A549 (cell line): ENCODE results near the gene CD27. TPM values are rescaled to one million over a fixed set of nuclear protein-coding genes. Genes with fewer than 3 reads are reported as not detected.
A peak's percentile ranks its signal among the peaks of the same experiment; 100 is the strongest.

ENCODE experiments used
- ATAC-seq, 2 experiments: fragments of 200-7000 bp in 1 of 2; fragments of >200 bp in 1 of 2; cut with Nextera tagmentation in 1 of 2; cut with Tn5 transposase in 1 of 2; 3 replicates each; pipeline versions ENCODE4 v1.8.0 to v1.9.1; 2018 to 2020; ENCODE audit warnings: mild to moderate bottlenecking in 1 of 2, moderate library complexity in 1 of 2
- CTCF ChIA-PET: fragments of 300-600 bp; sonication (Branson Sonifier 250); formaldehyde crosslinking; extraction: SDS; loops from one replicate; lab custom pipeline; 2021; ENCODE audit warnings: antibody characterized with exemption, inconsistent platforms; lab: Yijun Ruan, JAX
- POLR2A ChIA-PET: fragments of 350-600 bp; formaldehyde crosslinking; extraction: SDS; loops from one replicate; lab custom pipeline; 2021; ENCODE audit warnings: antibody characterized with exemption, inconsistent platforms; lab: Yijun Ruan, JAX
- DNase-seq, 2 experiments: peaks; one replicate each; pipeline versions ENCODE4 v3.0.0 to v3.0.0-alpha.2; 2011 to 2016; ENCODE audit warnings: low read depth in 1 of 2, low spot score in 1 of 2
- FAIRE-seq: peaks from 2 replicates; lab custom pipeline; 2011; peaks lifted over from hg19 to GRCh38; lab: Jason Lieb, UNC
- H3K27ac ChIP-seq, 2 experiments: fragments of >200 bp; sonication (Bioruptor Twin); formaldehyde crosslinking; 3 replicates each; pipeline ENCODE4 v1.5.1; 2016 to 2017
- H3K4me1 ChIP-seq: fragments of >200 bp; sonication (Bioruptor Twin); formaldehyde crosslinking; 3 replicates; pipeline ENCODE4 v1.6.1; 2016
- H3K4me2 ChIP-seq: fragments of >200 bp; sonication (Bioruptor Twin); formaldehyde crosslinking; 3 replicates; pipeline ENCODE4 v1.6.1; 2016
- H3K4me3 ChIP-seq: fragments of >200 bp; sonication (Bioruptor Twin); formaldehyde crosslinking; 3 replicates; pipeline ENCODE4 v1.5.1; 2016
- H3K9me3 ChIP-seq: fragments of >200 bp; sonication (Bioruptor Twin); formaldehyde crosslinking; 3 replicates; pipeline ENCODE4 v1.6.1; 2016
- BHLHE40 ChIP-seq: IDR thresholded peaks from 2 replicates; pipeline ENCODE4 v1.6.1; 2012; ENCODE audit warnings: low read depth, low read length, inconsistent platforms
- CBX2 ChIP-seq: fragments of 200-600 bp; sonication (generic); IDR thresholded peaks from 2 replicates; pipeline ENCODE4 v1.6.1; 2016; ENCODE audit warnings: low read depth, mild to moderate bottlenecking, borderline replicate concordance
- CHD4 ChIP-seq: fragments of 200-600 bp; sonication (generic); IDR thresholded peaks from 2 replicates; pipeline ENCODE4 v1.6.1; 2016; ENCODE audit warnings: antibody characterized with exemption, mild to moderate bottlenecking, borderline replicate concordance
- ESRRA ChIP-seq: fragments of 150-350 bp; IDR thresholded peaks from 2 replicates; pipeline ENCODE4 v1.6.1; 2014; ENCODE audit warnings: mild to moderate bottlenecking, low read length, borderline replicate concordance
- HDAC2 ChIP-seq: fragments of 200-600 bp; sonication (generic); IDR thresholded peaks from 2 replicates; pipeline ENCODE4 v1.6.1; 2016
- HOXB5 ChIP-seq: fragments of 250-450 bp; sonication (Bioruptor Pico); IDR thresholded peaks from 2 replicates; pipeline ENCODE4 v1.5.0; 2020; ENCODE audit warnings: mild to moderate bottlenecking, moderate library complexity
- MAFK ChIP-seq: fragments of 450-650 bp; IDR thresholded peaks from 2 replicates; pipeline ENCODE4 v1.6.1; 2014; ENCODE audit not compliant: partially characterized antibody
- MAZ ChIP-seq: fragments of 150-350 bp; IDR thresholded peaks from 2 replicates; pipeline ENCODE4 v1.6.1; 2014; ENCODE audit warnings: antibody characterized with exemption, low read depth, low read length, borderline replicate concordance
- NFE2L2 ChIP-seq: fragments of 150-350 bp; conservative IDR thresholded peaks from 2 replicates; pipeline ENCODE4 v1.6.1; 2014; ENCODE audit warnings: low read length
- NR3C1 ChIP-seq: fragments of >200 bp; sonication (Bioruptor Twin); formaldehyde crosslinking; IDR thresholded peaks from 3 replicates; pipeline ENCODE4 v1.6.1; 2017
- POLR2A ChIP-seq: IDR thresholded peaks from 2 replicates; pipeline ENCODE4 v1.6.1; 2012; ENCODE audit warnings: mild to moderate bottlenecking, low read length
- RAD21 ChIP-seq, 2 experiments: fragments of >200 bp in 1 of 2; sonication (Bioruptor Twin) in 1 of 2; formaldehyde crosslinking in 1 of 2; IDR thresholded peaks in 1 of 2; conservative IDR thresholded peaks in 1 of 2; 2 replicates in 1 of 2; 3 replicates in 1 of 2; pipeline ENCODE4 v1.6.1; 2012 to 2018; ENCODE audit warnings: inconsistent platforms in 1 of 2
- RFX5 ChIP-seq: fragments of 450-650 bp; IDR thresholded peaks from 2 replicates; pipeline ENCODE4 v1.7.1; 2014; ENCODE audit warnings: antibody characterized with exemption, mild to moderate bottlenecking, moderate library complexity
- RNF2 ChIP-seq: fragments of 200-600 bp; sonication (generic); IDR thresholded peaks from 2 replicates; pipeline ENCODE4 v1.6.1; 2016; ENCODE audit warnings: low read depth, mild to moderate bottlenecking, antibody characterized with exemption, moderate library complexity, borderline replicate concordance
- TFCP2L1 ChIP-seq: fragments of 250-450 bp; sonication (Bioruptor Pico); IDR thresholded peaks from 2 replicates; pipeline ENCODE4 v1.5.0; 2021; ENCODE audit warnings: mild to moderate bottlenecking
- ZSCAN20 ChIP-seq: fragments of 250-450 bp; sonication (Bioruptor Pico); IDR thresholded peaks from 2 replicates; pipeline ENCODE4 v1.8.0; 2022; ENCODE audit warnings: mild to moderate bottlenecking, moderate library complexity
- WGBS: methylation state at CpG from one replicate; pipeline ENCODE4 v1.1.6; 2017; ENCODE audit errors: missing lambda C conversion rate; 5-methylcytosine and 5-hydroxymethylcytosine counted together
- polyA plus RNA-seq, 4 experiments: library from polyadenylated mRNA; depleted of rRNA in 3 of 4; stranded (reverse); fragments of >200 nt; fragmentation: RNase III in 1 of 4; extraction: RNeasy Plus Mini Kit Qiagen cat#74134 plus additional on column Dnase treatment in 1 of 4; gene quantifications; 2 replicates in 3 of 4; 3 replicates in 1 of 4; pipeline ENCODE4 v1.2.3, GENCODE V29; 2011 to 2017
- TF ChIP-seq, protein P1 (sequence below): IDR thresholded peaks from 2 replicates; pipeline ENCODE4 v1.6.1; 2012; ENCODE audit warnings: low read depth, borderline replicate concordance
- TF ChIP-seq, protein P2 (sequence below): fragments of 450-650 bp; IDR thresholded peaks from 2 replicates; pipeline ENCODE4 v1.6.1; 2014; ENCODE audit warnings: antibody characterized with exemption
- TF ChIP-seq, protein P3 (sequence below): fragments of 150-350 bp; IDR thresholded peaks from 2 replicates; pipeline ENCODE4 v1.6.1; 2014; ENCODE audit warnings: low read depth, mild to moderate bottlenecking, low read length
- TF ChIP-seq, protein P4 (sequence below): IDR thresholded peaks from 2 replicates; pipeline ENCODE4 v1.6.1; 2012
- TF ChIP-seq, protein P5 (sequence below): fragments of >200 bp; sonication (Bioruptor Twin); formaldehyde crosslinking; IDR thresholded peaks from 3 replicates; pipeline ENCODE4 v1.5.1; 2016

Gene CD27
- polyA plus RNA-seq, 2 of the 4 experiments (the other 2 are of a cell fraction) = not detected

DNA sequence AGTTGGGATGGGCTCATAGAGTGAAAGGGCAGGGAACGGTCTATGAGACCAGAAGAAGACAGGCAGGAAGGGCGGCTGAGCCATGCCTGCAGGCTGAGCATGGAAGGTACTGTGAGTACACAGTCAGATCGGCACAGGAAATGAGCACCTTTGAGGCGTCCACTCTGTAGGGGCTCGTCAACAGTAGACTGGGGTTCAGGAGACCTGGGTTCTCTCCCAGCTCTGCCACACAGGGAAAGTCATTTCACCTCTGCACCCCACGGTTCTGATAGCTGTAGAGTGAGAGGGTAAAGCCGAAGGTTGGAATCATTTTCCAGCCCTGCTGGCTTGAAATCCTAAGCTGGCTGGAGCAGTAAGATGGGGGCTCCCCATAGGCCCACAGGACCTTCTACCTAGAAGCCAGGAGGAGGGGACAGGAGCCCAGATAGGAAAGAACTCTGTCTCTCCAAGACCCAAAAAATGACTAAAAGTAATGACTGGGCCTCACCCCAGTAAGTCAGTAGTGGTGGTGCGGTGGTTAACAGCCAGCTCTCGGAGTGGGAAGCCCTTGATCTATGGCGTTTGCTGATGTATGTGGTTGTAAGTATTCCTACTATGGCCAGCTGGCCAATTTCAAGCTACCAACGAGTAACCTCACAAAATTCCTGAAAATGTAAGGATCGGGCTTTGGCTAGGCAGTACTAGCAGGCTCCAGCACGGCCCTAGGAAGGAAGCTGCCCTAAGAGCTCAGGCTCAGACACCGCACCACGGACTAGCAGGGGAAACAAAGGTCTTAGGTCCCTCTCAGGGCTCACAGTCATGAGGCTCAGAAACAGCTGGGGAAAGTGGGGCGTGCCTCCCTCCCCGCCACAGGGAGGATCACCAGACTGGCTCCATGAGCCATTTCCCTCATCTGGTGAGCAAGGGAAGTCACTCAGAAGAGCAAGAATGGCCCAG, 10.3 kb upstream of the CD27 start:
- DNase-seq (no peak), ATAC-seq (no peak), FAIRE-seq (no peak)
- peak overlapping the region; percentile 2 to 52; a peak in 3 of 6 replicates for H3K27ac ChIP-seq
- H3K4me1 ChIP-seq = peaks cover 24% of the 10 kb centered on the region
- ChIA-PET POLR2A (no interaction called here), CTCF (interaction anchor here (0.6 to 7.4 kb wide), 13 partner anchors 10 to 284 kb away, joined by 3 to 56 read pairs (median 3); no protein-coding TSS in a partner anchor)
- 90% methylated on average over 17 of the region's 17 CpGs for WGBS
- H3K4me3 ChIP-seq = no peak overlapping the region
- no peak overlapping the region for H3K4me2 ChIP-seq
- TF ChIP-seq RNF2 = no peak
- H3K9me3 ChIP-seq = no peaks in the 10 kb centered on the region

DNA sequence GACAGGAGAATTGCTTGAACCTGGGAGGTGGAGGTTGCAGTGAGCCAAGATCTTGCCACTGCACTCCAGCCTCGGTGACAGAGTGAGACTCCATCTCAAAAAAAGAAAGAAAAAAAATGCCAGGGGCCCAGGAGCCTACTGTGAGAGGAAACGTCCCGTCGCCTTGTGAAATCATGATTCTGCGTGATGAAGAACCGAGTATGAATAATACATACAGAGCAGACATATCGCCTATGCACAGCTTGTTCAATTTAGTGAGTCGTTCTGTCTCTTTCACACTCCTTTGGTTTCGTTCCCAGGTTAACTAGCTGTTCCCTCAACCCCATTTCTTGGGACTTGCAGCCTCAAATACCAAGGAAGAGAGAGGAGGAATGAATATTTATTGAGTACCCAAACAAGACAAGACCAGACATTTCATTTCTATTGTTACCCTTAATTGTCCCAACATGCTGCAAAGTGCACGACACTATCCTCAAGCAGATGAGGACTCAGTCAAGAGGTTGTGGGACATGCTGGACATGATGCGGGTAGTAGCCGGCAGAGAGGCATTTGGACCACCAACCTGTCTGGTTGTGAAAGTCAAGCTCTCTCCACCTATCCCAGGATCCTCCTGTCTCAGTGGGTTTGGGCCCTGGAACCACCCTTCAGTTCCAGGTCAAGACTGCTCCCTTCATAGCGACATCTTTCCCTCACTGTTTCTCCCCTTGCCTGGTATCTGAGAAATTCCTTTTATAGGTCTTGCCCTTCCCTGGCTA, 8.6 kb upstream of the CD27 start:
- Histone ChIP-seq H3K4me2 (no peak overlapping the region), H3K4me1 (peaks cover 12% of the 10 kb centered on the region), H3K4me3 (no peak overlapping the region), H3K27ac (no peak overlapping the region; a peak in 1 of 6 replicates), H3K9me3 (no peaks in the 10 kb centered on the region)
- ATAC-seq = no peak
- no peak for DNase-seq
- no peak for FAIRE-seq
- POLR2A ChIA-PET = interaction anchor here (1.1 kb wide), 1 partner anchor 34 kb away, joined by 3 read pairs; the partner anchor contains the start of gene VAMP1
- TF ChIP-seq CHD4 (no peak), HOXB5 (CRISPR knock-in tag) (no peak), MAZ (no peak), TFCP2L1 (CRISPR knock-in tag) (no peak), BHLHE40 (no peak)
- TF ChIP-seq, protein P1, sequence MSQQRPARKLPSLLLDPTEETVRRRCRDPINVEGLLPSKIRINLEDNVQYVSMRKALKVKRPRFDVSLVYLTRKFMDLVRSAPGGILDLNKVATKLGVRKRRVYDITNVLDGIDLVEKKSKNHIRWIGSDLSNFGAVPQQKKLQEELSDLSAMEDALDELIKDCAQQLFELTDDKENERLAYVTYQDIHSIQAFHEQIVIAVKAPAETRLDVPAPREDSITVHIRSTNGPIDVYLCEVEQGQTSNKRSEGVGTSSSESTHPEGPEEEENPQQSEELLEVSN = no peak
- TF ChIP-seq, protein P2, sequence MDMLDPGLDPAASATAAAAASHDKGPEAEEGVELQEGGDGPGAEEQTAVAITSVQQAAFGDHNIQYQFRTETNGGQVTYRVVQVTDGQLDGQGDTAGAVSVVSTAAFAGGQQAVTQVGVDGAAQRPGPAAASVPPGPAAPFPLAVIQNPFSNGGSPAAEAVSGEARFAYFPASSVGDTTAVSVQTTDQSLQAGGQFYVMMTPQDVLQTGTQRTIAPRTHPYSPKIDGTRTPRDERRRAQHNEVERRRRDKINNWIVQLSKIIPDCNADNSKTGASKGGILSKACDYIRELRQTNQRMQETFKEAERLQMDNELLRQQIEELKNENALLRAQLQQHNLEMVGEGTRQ = no peak
- CTCF ChIA-PET = interaction anchor here (1.1 to 7.4 kb wide), 6 partner anchors 13 to 110 kb away, joined by 3 to 56 read pairs (median 5); no protein-coding TSS in a partner anchor
- 91% methylated on average over 13 of the region's 13 CpGs for WGBS

DNA sequence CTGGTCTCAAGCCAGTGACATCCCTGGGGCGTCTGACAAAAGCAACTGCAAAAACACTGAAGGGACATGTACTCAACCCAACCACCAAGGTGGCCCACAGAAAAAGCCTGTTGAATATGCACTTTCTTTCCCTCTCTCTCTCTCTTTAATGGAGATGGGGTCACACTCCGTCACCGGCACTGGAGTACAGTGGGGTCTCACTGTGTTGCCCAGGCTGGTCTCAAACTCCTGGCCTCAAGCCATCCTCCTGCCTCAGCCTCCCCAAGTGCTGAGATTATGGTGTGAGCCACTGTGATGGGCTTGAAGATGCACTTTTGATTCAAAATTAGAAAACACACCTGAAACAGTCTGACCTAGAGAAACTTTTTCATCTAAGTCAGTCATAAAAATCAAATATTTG, 7.2 kb upstream of the CD27 start:
- Histone ChIP-seq H3K9me3 (no peaks in the 10 kb centered on the region), H3K27ac (no peak overlapping the region), H3K4me3 (no peak overlapping the region), H3K4me2 (no peak overlapping the region), H3K4me1 (no peaks in the 10 kb centered on the region)
- TF ChIP-seq HDAC2 (no peak), TFCP2L1 (CRISPR knock-in tag) (no peak), NFE2L2 (no peak), NR3C1 (no peak), MAFK (no peak), RFX5 (no peak)
- DNase-seq = no peak
- no peak for ATAC-seq
- WGBS = 86% methylated on average over 3 of the region's 3 CpGs
- ChIA-PET CTCF (interaction anchor here (0.6 to 7.4 kb wide), 5 partner anchors 14 to 115 kb away, joined by 3 to 56 read pairs (median 11); no protein-coding TSS in a partner anchor), POLR2A (interaction anchor here (1.1 kb wide), 1 partner anchor 33 kb away, joined by 3 read pairs; the partner anchor contains the start of gene VAMP1)
- FAIRE-seq = no peak

DNA sequence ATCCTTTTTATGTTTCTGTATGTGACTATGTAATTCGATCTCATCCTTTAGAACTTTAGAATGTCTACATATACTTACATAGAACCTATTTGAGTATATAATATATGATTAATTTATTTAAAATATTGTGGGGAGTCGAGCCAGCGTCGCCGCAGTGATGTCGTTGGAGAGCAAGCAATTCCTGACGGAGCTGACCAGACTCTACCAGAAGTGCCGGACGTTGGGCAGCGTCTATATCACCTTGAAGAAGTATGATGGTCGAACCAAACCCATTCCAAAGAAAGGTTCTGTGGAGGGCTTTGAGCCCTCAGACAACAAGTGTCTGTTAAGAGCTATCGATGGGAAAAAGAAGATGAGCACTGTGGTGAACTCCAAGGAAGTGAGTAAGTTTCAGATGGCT, 6.4 kb upstream of the CD27 start:
- DNase-seq = no peak
- Histone ChIP-seq H3K9me3 (no peaks in the 10 kb centered on the region), H3K4me2 (no peak overlapping the region), H3K4me3 (no peak overlapping the region), H3K4me1 (no peaks in the 10 kb centered on the region), H3K27ac (no peak overlapping the region)
- ChIA-PET CTCF (interaction anchor here (0.8 to 7.4 kb wide), 7 partner anchors 13 to 388 kb away, joined by 3 to 56 read pairs (median 3); no protein-coding TSS in a partner anchor), POLR2A (interaction anchor here (0.8 kb wide), 1 partner anchor 55 kb away, joined by 3 read pairs; the partner anchor contains the start of gene MRPL51)
- 83% methylated on average over 12 of the region's 12 CpGs for WGBS
- FAIRE-seq = no peak
- no peak for ATAC-seq
- TF ChIP-seq, protein P3, sequence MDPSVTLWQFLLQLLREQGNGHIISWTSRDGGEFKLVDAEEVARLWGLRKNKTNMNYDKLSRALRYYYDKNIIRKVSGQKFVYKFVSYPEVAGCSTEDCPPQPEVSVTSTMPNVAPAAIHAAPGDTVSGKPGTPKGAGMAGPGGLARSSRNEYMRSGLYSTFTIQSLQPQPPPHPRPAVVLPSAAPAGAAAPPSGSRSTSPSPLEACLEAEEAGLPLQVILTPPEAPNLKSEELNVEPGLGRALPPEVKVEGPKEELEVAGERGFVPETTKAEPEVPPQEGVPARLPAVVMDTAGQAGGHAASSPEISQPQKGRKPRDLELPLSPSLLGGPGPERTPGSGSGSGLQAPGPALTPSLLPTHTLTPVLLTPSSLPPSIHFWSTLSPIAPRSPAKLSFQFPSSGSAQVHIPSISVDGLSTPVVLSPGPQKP = no peak
- TF ChIP-seq ZSCAN20 (CRISPR knock-in tag) (no peak), ESRRA (no peak), POLR2A (no peak), CBX2 (no peak), RAD21 (conservative IDR thresholded peaks at IDR 0.05 in 1 of 2, IDR thresholded peaks at IDR 0.05 in 1 of 2) (no peak)
- TF ChIP-seq, protein P4, sequence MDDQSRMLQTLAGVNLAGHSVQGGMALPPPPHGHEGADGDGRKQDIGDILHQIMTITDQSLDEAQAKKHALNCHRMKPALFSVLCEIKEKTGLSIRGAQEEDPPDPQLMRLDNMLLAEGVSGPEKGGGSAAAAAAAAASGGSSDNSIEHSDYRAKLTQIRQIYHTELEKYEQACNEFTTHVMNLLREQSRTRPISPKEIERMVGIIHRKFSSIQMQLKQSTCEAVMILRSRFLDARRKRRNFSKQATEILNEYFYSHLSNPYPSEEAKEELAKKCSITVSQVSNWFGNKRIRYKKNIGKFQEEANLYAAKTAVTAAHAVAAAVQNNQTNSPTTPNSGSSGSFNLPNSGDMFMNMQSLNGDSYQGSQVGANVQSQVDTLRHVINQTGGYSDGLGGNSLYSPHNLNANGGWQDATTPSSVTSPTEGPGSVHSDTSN = no peak
- TF ChIP-seq, protein P5, sequence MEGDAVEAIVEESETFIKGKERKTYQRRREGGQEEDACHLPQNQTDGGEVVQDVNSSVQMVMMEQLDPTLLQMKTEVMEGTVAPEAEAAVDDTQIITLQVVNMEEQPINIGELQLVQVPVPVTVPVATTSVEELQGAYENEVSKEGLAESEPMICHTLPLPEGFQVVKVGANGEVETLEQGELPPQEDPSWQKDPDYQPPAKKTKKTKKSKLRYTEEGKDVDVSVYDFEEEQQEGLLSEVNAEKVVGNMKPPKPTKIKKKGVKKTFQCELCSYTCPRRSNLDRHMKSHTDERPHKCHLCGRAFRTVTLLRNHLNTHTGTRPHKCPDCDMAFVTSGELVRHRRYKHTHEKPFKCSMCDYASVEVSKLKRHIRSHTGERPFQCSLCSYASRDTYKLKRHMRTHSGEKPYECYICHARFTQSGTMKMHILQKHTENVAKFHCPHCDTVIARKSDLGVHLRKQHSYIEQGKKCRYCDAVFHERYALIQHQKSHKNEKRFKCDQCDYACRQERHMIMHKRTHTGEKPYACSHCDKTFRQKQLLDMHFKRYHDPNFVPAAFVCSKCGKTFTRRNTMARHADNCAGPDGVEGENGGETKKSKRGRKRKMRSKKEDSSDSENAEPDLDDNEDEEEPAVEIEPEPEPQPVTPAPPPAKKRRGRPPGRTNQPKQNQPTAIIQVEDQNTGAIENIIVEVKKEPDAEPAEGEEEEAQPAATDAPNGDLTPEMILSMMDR = no peak
